Activated CD4-positive, alpha-beta T cell treated with anti-CD3 and anti-CD28 coated beads for 4 hours (primary cell): ENCODE data around the gene MACIR.

ENCODE experiments used
- DNase-seq, 2 donors: peaks; one replicate each; pipeline ENCODE4 v3.0.0-alpha.2; 2020

Gene MACIR

DNA sequence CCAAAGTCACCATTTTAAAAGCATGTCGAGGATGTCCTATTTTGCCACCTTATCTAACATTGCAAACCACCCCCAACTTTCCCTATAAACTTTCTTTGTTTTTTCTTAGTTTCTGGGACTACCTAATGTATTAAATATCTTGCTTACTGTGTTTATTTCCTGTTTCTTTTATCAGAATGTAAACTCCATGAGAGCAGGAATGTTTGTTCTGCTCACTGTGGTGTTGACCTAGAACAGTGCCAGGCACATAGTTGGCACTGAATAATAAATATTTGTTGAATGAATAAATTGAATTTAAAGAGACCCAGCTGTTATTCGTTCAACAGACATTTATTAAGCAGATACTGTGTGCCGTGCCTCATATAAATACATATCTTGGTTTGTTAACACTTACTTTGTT, 35.2 kb downstream of the MACIR start:
- DNase-seq: no peak

DNA sequence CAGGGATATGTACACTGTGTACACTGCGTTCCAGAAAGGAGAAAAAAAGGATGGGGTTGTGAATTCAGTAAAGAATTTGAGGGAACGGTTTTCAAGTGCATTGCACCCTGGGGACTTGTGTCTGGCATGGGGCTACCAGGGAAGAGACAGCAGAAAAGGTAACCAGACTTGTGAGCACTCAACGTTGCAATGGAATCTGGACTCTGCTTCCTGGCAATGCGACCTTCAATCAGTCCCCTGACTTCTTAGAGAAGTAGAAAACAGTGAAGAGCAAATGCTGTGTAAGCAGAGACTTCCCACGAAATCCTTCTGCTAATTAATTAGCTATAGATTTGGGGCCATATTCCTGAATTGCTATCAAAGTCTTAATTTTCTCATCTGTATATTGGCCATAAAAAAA, 36.3 kb downstream of the MACIR start:
- DNase-seq: no peak

DNA sequence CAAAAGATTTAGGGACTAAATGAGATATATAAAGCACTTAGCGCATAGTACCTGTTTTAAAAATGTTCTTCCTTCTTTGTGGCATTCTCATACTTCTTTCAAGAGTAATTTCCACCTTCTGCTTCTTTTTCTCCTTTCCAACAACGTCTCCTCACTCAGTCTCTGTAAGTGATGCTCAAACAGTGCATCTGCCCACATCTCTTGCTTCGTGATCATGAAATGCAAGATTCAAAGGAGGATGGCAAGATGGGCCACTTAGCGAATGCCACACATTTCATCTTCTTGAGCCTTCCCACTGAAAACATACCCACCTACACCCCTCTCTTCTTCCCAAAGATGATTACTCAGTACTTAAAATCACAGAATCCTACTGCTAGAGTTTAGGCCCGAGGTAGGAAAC, 36.9 kb downstream of the MACIR start:
- DNase-seq: no peak

DNA sequence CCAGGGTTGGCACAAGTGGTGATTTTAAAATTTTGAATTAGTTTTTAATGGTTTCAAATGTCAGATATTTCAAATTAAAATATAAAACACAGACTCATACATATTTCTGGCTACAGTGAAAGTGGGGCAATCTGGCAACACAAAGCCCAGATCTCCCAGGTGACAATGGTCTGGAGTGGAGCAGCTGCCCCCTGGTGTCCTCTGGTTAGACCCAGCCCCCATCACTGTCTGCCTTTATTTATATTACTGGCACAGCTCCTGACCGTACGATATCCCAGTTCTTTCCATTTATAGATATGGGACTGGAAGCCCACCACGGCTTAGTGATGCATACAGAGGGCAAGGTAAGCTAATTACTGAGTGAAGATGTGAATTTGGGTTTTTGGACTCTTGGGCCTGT, 37.3 kb downstream of the MACIR start:
- no peak for DNase-seq

DNA sequence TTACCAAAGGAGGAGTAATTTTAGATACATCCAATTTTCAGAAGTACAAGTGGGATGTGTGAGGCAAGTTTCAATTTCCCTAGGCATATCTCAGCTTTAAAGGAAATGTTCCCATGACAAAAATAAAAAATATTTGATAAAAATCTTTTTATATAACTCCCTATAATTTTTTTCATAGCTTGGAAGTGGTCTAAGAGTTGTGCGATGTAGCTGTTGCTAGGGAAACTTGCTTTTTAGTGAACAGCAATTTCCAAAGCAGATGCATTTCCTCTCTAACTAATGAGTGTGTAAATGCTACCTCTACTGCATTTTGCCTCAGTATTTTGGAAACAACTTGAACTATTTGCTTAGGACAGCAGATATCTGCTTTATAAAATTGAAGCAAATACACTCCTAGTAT, 39.6 kb downstream of the MACIR start:
- DNase-seq: no peak

DNA sequence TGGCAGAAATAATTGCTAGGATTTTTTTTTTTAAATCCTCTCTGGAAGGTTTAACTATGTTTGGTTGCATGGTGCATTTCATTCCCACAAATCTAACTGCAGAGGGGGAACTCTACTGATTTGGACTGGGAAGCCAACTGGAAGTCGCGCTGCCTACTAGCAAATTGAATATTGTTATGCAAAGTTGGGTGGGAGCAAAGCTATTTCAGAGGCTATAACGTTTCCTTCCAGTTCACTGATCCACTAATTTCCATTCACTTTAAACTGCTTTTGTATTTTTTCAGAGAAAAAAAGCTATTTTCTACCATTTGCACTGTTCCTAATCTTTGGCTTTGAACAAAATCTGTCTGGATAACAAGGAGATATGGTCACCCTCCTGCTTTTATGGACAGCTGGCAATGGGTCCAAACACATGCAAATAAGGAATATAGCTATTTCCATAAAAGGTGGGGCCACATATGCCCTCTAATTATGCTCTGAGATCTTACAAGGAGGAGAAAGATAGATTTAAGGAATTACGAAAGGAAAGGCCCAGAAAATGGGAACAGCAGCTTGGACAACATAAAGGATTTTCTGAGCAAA, 40.1 kb downstream of the MACIR start:
- no peak for DNase-seq

DNA sequence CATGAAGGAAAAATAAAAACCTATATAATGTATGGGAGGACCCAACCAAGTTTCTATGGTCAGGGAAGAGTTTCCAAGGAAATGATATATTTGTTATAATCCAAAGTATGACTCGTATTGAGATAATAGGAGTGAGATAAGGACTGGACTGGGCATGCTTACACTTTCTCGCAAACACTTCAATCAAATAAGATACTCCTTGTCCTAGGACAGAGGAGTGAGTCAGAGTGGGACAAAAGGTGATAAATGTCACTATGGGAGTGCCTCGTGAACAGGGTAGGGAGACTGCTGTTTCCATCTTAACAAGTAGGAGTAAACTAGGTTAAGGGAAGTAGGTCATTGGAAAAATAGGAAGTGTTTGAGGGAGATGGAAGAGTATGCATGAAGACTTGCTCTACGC, 47.2 kb downstream of the MACIR start:
- DNase-seq: no peak

DNA sequence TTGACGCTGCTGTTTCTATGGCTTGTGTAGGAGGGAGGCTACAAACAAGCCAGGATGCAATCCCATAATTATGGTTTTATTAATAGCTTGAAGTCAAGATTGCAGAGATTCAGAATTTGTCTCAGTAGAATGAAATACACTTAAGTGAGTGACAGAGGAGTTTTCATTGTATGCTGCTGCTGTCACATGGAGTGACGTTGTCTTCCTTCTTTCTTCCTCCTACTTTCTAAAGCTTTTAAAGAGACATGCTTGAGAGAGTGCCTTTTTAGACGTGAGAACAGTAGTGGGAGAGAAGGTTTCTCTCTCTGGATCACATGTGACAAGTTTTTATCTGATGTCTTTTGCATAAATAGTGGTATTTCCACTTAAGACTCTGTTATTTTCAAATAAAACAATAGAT, 48.9 kb downstream of the MACIR start:
- no peak for DNase-seq

DNA sequence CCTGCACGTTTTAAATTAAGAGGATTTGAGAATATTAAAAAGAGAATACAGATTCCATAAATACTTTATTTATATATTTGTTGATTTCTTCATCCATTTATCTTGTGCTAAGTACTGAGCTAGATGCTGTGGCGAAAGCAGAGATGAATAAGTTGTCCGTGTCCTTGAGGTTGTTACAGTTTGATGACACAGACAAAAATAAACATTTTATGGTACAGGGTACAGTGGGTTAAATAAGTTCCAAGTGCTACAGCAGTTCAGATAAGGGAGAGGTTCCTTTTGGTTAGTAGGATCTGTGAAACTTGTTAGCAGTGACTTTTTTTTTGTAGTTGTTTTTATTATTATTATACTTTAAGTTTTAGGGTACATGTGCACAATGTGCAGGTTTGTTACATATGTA, 50.2 kb downstream of the MACIR start:
- no peak for DNase-seq

DNA sequence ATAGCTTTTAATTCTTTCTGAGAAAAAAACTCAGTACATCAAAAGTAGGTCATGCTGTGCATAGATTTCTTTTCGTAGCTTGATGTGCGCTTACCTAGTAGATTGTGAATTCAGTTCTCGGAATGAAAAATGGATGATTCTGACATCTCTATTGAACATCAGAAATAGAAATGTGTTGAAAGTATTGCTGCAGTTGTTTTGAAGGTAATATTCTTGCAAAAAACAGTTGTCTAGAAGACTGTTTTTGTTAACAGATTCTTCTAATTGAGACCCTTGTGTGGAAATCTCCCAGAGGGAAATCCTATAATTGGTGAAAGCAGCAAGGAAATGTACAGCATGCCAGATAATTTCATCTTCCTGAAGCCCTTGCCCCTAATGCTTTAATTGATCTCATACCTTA, 54.5 kb downstream of the MACIR start:
- DNase-seq: no peak

DNA sequence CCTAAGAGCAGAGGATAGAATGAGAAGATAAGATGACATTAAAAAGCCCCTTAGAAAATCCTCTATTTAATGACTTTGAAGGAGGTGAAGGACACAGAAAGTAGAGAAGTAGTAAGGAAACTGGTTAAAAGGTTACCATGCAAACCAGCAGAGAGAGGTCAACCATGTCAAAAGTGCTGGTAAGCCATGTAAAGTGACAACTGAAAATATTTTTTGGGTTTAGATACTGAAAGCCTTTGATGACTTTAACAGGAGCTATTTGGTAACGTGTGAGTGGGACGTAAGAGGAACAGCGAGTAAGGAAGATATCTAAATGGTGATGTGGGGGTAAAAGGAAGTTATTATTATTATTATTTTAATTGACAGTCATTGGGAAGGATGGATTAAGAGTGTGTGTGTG, 56.9 kb downstream of the MACIR start:
- DNase-seq: no peak

DNA sequence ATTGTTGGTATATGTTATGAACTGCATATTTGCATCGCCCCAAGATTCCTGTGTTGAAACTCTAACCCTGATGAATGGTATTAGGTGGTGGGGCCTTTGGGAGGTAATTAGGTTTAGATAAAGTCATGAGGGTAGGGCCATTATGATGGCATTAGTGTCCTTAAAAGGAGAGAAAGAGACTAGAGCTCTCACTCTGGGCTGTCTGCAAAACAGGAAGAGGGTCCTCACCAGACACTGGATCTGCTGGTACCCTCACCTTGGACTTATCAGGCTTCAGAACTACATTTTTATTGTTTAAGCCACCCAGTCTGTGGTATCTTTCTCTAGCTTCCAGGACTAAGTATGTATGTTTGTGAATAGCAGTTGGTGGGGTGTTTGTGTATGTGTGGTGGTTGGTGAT, 68.9 kb downstream of the MACIR start:
- DNase-seq: no peak

DNA sequence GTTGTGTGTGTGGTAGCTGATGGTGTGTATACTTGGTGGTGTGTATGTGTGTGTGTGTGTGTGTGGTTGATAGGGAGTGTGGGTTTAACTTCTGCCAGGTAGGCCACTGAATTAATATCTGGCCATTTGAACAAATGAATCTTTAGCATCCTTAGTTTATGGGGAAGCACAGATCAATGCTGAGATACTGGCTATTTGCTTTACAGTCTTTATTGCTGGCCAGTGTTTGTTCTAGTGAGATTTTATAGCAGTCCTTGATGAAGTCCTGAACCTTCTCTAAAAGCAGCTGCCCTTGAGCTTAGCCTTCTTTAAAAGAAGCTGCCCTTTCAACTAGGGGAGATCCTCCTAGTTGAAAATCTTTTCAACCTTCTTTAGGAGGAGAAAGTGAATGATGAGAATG, 69.3 kb downstream of the MACIR start:
- DNase-seq: no peak
